HG03108 (cell line): ENCODE data around the gene TULP1.
"Not testable (repeated sequence)": the region's sequence is repeated elsewhere in the genome, so short reads cannot be mapped to it uniquely, and the experiment has no call there.

Experiments used
- ATAC-seq: cut with Tn5 transposase; IDR thresholded peaks from one replicate; pipeline ENCODE4 v1.9.1; 2021; ENCODE audit warnings: moderate library complexity; ENCODE audit not compliant: unreplicated experiment

The TULP1 gene

DNA sequence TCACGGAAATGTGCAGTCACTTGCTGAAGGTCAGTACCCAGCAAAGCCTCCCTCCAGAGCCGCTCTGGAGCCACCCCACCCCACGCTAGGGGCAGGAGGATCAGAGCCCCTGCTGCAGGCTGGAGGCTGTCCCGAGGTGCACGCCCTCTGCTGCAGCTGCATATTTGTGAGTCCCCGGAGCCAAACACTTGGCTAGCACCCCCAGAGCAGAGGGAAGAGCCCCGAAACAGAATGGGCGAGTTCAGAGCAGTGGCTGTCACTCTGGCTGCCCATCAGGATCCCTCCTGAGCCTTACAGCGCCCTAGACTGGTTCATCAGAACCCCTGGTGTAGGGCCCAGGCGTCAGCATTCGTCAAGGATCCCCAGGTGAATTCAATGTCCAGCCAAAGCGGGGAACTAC lies 9.5 kb upstream of the TULP1 start:
- no peak for ATAC-seq

DNA sequence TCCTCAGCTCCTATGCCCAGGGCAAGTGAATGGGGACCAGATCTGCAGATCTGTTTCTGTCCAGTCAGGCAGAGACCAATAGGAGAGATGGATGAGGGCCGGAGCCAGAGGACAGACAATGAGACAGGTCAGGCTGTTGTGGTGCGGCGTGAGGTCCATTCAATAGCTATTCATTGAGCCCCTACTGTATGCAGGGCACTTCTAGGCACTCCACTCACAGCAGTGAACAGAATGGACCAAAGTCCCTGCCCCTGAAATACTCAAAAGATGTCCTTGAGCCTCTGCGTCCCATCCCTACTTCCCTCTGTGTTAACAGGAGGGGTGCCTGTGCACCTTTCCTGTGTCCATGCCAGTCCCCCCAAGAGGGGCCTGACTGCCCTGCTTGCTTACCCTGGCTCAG lies 8.5 kb upstream of the TULP1 start:
- ATAC-seq: no peak

DNA sequence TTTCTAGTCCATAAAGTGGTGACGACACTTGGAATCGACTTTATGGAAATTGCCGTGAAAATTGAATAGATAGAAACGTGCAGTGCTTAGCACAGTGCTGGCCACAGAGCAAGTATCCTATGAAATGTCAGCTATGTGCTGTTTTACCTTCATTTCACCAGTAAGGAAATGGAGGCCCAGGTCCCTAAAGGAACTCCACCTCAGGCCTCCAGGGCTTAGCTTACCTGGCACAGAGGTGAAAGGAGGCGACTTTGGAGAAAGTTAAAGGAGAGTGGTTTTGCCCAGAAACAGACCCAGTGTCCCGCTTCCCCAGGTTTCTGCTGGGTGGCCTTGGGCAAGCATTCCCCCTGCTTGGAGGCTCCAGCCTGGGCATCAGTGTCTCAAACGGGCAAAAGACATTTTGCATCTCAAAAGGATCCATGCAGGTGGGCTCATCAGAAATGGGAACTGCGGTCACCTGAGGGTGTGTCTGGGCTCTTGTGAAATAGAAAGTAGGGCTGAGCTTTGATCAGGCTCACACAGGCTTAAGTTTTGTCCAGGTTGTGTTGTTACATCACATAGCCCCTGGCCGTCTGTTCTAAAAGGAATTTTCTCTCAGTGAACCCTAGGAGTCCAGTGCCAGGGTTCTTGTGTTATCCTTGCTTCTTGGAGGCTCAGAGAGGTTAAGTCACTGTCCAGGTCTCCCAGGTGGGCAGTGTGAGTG lies 6.8 kb upstream of the TULP1 start:
- no peak for ATAC-seq

DNA sequence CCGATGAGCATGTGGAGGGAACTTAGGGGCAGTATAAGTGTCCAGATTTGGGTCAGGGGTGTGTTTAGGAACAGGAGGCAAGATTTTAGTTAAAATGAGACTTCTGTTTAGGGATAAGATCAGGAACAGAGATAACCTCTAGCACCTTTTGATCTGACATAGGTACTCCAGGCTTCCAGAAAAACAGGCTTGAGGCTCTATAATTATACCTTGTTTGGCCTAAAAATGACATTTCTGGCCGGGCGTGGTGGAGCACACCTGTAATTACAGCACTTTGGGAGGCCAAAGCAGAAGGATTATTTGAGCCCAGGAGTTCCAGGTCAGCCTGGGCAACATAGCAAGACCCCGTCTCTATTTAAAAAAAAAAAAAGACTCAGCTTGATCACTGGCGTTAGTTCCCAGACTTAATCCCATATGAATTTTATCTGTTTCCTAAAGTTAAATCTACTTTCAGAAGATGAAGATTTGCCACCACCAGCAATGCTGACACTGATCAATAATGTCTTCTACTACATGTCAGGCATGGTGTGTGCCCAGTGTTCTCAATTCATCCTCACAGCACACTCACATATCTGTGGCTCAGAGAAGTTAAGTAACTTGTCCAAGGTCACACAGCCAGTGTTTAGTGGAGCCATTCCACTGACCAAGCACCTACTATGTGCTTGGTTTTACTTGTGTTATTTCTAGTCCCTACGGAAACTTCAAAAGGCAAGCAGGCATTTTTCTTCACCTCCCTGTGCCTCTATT lies 6.0 kb upstream of the TULP1 start:
- ATAC-seq: no peak

DNA sequence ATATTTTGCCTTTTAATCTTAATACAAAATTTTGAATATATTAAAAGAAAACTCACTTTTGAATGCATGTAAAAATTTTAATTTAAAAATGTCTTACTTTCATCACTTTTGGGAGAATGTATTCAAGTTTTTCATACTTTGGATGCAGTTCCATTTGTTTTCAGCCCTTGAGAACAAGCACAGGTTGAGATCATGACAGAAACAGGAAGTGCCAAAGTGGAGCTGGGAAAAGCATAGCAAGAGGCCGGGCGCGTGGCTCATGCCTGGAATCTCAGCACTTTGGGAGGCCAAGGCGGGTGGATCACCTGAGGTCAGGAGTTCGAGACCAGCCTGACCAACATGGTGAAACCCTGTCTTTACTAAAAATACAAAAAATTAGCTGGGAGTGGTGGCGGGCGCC lies 5.3 kb upstream of the TULP1 start:
- not testable (repeated sequence) for ATAC-seq

DNA sequence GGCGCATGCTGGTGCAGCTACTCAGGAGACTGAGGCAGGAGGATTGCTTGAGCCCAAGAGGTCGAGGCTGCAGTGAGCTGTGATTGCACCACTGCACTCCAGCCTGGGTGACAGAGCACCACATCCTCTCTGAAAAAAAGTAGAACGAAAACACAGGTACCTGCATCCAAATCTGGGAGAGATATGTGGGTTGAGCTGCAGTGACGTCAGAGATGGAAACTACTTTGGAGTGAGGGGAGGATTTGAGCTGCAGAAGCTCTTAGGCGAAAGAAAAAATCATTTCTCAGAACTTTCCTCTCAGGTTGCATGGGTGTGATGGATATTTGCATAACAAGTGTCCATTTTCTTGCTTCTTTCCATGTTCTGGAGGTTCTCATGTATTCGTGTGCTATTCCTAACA lies 4.0 kb upstream of the TULP1 start:
- ATAC-seq: no peak

DNA sequence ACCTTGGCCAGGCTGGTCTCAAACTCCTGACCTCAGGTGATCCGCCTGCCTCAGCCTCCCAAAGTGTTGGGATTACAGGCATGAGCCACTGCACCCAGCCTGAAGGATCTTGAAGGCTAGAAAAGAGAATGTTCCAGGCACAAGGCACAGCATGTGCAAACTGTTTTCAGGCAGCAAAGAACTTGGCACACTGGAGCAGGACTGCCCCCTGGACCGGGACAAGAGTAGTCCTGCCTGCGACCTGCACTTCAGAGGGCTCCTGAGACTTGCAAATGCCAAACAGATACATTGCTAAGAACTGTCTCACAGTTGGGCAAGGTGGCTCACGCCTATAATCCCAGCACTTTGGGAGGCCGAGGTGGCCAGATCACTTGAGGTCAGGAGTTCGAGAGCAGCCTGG lies 3.2 kb upstream of the TULP1 start:
- ATAC-seq: not testable (repeated sequence)

DNA sequence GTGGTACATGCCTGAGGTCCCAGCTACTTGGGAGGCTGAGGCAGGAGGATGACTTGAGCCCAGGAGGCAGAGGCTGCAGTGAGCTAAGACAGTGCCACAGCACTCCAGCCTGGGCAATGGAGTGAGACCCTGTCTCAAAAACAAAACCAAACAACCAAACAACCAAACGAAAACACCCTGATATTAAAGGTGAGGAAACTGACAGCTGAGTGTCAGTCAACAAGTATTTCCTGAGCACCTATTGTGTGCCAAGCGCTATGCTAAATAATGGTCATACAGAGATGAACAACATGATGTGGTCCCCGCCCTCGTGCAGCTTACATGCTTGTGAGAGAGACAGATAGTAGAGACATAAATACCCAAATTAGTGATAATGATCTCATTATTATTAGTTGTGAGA lies 1.9 kb upstream of the TULP1 start:
- ATAC-seq: no peak

DNA sequence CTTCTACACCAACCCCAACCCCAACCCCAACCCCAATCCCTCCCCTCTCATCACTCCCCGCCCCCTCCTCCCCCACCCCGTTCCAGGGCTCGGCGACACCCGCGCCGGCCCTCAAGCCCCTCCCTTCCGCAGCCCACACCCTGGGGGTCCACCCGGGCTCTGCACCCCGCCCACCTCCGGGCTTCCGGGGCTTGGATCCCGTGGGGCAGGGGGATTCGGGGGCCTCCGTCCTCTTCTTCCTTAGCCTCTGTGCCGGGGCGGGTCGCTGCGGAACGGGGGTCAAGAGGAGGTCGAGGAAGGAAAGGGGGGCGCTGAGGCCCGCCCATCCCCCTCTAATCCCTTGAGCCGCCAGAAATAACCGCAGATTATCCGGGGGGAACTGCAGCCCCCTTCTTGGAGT lies 690 bp downstream of the TULP1 start:
- no peak for ATAC-seq

DNA sequence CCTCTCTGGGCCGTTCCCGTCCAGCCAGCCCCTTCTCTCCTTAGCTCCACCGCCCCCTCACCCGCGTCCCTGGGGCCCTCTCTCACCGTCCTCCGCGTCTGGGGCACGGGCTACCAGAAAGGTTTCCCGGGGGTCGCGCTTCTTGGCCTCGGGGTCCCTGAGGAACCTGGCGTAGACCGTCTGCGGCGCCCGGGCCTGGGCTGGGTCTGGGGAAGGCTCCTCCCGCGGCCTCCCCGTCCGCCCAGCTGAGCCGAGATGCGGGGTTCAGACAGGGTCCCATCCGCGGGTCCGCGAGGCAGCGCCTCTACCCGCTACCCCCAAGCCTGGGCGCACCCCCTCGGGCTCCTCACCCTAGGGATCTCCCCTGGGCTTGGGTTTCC lies 1.1 kb downstream of the TULP1 start:
- no peak for ATAC-seq

DNA sequence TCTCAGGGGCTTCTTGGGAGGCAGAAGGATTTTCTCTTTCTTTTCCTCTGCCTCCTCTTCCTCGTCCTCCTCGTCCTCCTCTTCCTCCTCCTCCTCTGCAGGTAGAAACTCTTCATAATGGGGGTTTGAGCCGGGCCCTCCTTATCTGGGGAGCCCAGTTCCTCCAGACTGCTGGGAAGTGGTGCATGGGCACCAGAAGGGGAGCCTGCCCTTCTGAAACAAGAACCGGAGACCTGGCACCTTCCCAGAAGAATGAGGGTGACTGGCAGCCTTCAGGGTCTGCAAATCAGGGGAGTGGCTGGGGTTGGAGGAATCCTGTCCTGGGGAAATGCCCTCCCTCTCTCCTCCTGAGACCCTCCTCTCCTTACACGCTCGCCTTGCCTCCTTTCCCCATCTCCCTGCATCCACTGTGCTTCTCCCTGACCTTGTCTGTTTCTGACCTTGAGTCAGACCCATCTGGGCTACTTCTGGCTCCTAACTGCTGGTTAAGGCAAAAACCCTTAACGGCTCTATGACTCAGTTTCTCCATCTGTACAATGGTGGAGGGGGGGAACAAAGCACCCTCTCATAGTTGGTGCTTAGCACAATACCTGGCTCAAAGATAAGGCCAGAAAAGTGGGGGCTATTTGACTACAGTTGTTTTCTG lies 1.7 kb downstream of the TULP1 start:
- no peak for ATAC-seq

DNA sequence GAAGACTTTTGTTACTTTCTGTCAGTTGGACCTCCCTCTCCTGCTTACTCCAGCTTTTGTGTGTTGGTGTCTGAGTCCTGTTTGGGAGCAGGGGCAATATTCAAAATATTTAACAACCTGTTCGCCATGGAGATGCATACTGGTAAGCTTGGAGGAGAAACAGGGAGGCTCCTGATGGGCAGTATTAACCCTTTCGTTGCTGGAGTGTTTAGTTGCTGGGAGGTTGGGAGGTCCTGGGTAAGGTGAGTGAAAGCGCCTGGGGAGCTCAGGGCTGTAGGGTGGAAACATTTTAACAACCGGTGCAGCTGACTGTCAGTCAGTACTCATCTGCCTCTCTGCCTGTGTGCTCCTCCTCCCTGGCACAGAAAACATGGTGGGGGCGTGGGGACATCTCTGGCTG lies 4.2 kb downstream of the TULP1 start:
- no peak for ATAC-seq

DNA sequence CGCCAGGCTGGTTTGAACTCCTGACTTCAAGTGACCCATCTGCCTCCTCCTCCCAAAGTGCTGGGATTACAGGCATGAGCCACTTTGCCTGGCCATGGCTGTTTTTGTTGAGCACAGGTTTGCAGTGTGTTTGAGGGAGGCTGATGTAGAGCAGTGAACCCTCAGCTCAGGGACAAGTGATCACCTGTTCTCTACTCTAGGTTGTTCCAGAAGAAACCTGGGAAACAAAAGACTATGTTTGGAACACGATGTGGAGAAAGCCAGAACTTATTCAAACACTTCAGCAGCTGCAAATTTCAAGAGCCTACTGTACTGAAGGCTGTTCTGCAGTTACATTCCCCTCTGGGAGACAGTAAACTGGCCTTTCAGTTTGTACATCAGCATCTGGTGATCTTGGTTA lies 4.7 kb downstream of the TULP1 start:
- ATAC-seq: no peak

DNA sequence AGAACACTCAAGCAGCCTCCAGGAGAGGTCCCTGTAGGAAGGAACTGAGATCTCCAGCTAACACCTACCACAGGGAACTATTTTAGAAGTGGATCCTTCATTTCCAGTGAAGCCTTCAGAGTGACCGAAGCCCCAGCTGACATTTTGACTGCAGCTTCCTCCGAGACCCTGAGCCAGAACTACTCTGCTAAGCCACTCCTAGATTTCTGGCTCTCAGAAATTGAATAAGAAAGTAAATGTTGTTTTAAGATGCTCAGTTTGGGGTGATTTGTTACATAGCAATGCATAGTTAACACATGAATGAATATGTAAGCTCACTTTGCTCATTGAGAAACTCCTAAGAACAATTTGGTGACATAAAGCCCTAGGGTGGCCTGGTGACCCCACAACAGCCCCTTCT lies 5.5 kb downstream of the TULP1 start:
- no peak for ATAC-seq

DNA sequence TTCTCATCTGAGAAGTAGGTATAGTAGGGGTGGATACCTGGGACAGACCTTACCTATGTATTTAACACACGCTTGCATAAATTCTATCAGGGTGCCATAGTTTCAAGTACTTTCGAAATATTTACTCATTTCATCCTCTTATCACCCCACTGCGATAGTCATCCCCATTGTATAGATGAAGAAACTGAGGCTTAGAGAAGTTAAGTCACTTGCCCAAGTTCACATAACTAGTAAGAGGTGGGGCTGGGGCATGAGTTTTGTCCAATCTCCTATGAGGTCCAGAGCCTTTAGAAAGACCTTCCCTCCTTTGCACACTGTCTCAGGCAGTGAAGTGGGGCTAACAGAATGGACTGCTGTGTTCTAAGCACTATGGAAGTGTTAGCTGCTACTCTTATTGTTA lies 6.2 kb downstream of the TULP1 start:
- ATAC-seq: no peak

DNA sequence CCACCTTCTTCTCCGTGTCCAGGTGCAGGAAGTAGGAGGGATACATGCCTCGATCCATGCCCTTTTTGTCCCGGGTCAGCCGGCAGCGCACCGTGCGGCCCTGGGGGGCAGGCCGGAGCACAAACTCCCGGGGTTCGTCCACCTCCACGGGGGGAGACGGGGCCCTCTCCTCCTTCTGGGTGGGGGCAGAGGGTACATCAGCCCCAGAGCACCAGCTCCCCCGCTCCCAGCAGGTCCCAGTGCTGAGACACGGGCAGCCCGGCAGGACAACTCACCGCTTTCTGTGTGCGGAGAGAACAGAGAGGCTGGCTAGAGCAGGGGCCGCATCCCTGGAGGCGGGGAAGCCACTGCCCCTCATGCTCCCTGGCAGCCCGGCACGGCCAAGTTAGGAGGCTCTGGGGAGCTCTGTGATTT lies 6.7 kb downstream of the TULP1 start:
- ATAC-seq: no peak

DNA sequence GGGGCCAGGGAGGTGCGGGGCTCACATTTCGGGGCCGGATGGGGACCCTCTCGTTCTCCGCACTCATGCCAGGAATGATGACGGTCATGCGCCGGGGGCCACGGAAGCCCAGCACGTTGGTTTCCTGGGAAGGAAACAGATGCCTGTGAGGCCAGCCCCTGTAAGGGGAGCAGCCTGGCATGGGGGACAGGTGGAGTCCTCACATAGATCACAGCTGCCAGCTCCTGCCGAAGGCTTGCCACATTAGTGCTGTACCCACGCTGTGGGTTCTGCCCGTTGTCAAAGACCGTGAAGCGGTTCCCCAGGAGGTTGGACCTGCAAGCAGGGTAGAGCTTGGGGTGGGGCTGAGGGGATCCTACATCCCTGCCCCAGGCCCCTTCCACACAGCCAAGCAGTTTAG lies 9.2 kb downstream of the TULP1 start:
- ATAC-seq: no peak

DNA sequence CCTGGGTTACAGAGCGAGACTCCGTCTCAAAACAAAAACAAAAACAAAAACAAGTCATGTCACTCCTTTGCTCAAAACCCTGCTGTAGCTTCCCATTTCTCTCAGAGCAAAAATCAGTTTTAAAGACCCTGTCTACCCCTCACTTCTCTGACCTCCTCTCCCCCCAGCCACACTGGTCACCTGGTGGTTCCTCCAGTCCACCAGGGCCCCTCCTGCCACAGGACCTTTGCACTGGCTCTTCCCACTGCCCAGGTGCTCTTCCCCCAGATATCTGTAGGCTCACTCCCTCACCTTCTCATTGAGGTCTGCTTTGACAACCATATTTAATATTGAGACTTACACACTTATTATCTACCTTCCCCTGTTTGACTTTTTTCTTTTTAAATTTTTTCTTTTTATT lies 10.9 kb downstream of the TULP1 start:
- ATAC-seq: no peak

DNA sequence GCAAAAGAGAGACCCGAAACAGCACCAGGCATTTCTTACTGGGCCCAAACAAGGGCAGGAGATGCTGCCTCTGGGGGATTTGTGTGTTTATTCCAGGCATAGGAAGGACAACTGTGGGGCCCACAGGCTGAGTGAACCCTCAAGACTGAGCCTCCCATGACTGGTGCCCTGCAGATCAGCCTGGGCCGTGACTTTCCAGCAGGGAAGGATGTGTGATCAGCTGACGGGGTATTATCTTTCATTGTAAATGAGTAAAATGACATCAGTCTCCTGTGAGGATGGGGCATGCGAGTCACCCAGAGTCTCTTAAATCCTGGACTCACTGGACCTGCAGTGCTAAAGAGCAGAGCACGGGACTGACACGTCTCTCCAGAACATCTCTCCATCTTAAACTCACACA lies 11.9 kb downstream of the TULP1 start:
- ATAC-seq: no peak

DNA sequence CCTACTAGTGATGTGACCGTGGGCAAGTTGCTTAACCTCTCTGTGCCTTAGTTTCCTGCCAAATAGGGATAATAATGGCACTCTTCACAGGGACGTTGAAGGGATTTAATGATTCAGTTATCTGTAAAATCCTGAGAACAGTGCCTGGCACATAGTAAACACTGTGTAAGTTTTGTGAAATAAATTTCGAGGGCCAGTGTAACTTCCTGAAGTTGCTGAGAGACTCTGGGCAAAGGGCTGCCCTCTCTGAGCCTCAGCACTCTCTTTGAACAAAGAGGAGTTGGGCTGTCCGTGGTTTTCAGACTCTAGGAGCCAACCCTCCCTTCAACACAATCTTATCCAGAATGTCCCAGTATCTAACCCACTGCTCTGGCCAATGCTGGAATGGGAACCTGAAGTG lies 13.3 kb downstream of the TULP1 start:
- no peak for ATAC-seq

DNA sequence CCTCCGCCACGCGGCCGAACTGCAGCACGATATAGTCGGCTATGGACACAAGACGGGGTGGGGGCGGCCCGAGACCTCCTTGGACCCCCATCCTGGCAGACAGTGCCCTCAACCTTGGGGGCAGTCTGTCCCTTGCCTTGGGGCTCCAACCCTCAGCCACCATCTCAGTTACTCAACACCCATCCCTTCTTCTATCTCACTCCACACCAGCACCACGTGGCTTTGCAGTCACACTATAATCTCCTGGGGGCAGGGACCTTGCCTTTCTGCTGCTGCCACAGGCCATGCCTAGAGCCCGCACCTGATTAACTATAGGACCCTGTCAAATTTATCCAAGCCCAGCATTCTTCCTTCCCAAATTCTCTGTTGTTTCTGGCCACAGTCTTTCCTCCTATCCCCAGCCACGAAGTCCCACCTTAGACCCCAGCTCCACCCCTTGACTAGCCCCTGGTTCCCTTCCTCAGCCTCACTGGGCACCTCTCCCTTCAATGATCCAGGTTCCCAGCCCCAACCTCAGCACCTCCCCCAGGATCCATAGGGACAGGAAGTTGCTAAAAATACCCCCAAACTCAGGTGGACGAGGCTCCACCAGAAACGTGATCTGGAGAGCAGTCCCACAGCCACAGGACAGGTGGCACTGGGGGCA lies 14.2 kb downstream of the TULP1 start:
- ATAC-seq: no peak
